SU-DHL-6 (cell line): Measurements from ENCODE around the gene TPPP3.

Source experiments
- H2AFZ ChIP-seq: fragments of 200-600 bp; sonication (generic); 2 replicates; pipeline ENCODE4 v1.6.1; 2014; ENCODE audit warnings: low read depth, mild to moderate bottlenecking, moderate library complexity, mixed read lengths, antibody characterized with exemption, low read length; ENCODE audit not compliant: severe bottlenecking
- H3F3A ChIP-seq: fragments of 200-600 bp; shearing (Covaris generic); 2 replicates; pipeline ENCODE4 v1.6.0; 2016; ENCODE audit warnings: antibody characterized with exemption, mild to moderate bottlenecking; ENCODE audit not compliant: insufficient read depth
- H3K27ac ChIP-seq: fragments of 200-600 bp; sonication (generic); 2 replicates; pipeline ENCODE4 v1.5.1; 2016; ENCODE audit warnings: low read depth, mild to moderate bottlenecking, low read length, moderate library complexity, mixed read lengths
- H3K27me3 ChIP-seq: fragments of 200-600 bp; sonication (generic), shearing (Covaris generic); 2 replicates; pipeline ENCODE4 v1.6.0; 2014; ENCODE audit warnings: mild to moderate bottlenecking, low read length
- H3K36me3 ChIP-seq: fragments of 200-600 bp; sonication (generic); 2 replicates; pipeline ENCODE4 v1.6.1; 2014; ENCODE audit warnings: mild to moderate bottlenecking, low read length, mixed read lengths
- H3K4me2 ChIP-seq: fragments of 300-600, 200-600 bp; shearing (Covaris generic), sonication (generic); 2 replicates; pipeline ENCODE4 v1.6.0; 2014; ENCODE audit warnings: low read length, low read depth, mild to moderate bottlenecking; ENCODE audit not compliant: poor library complexity, severe bottlenecking
- H3K4me3 ChIP-seq: fragments of 200-600 bp; sonication (generic); 2 replicates; pipeline ENCODE4 v1.5.1; 2014; ENCODE audit warnings: antibody characterized with exemption, low read length, mild to moderate bottlenecking, mixed read lengths; ENCODE audit not compliant: insufficient read depth, poor library complexity, severe bottlenecking
- H3K79me2 ChIP-seq: fragments of 200-600 bp; sonication (generic); 2 replicates; pipeline ENCODE4 v1.6.1; 2014; ENCODE audit warnings: mild to moderate bottlenecking, low read length, moderate library complexity; ENCODE audit not compliant: insufficient read depth
- H3K9ac ChIP-seq: fragments of 200-600 bp; sonication (generic); 2 replicates; pipeline ENCODE4 v1.7.0; 2014; ENCODE audit warnings: mild to moderate bottlenecking, low read length
- H3K9me2 ChIP-seq: fragments of 200-600 bp; sonication (generic); replicated peaks from 2 replicates; pipeline ENCODE4 v1.6.1; 2014; ENCODE audit warnings: low read length; ENCODE audit not compliant: insufficient read depth
- H3K9me3 ChIP-seq: fragments of 200-600 bp; sonication (generic); 2 replicates; pipeline ENCODE4 v1.6.1; 2014; ENCODE audit warnings: low read length, mixed read lengths; ENCODE audit not compliant: insufficient read depth
- H4K20me1 ChIP-seq: fragments of 200-600 bp; sonication (generic); 2 replicates; pipeline ENCODE4 v1.6.1; 2014; ENCODE audit warnings: low read depth, mild to moderate bottlenecking, antibody characterized with exemption, low read length, moderate library complexity, mixed read lengths
- EZH2phosphoT487 ChIP-seq: fragments of 200-600 bp; sonication (generic), shearing (Covaris generic); conservative IDR thresholded peaks from 2 replicates; pipeline ENCODE4 v1.6.1; 2018; ENCODE audit warnings: mild to moderate bottlenecking, antibody characterized with exemption, low read length, moderate library complexity, mixed read lengths
- TF ChIP-seq, protein P1 (sequence below): fragments of 200-600 bp; sonication (generic); IDR thresholded peaks from one replicate; pipeline ENCODE4 v1.5.1; 2017; ENCODE audit warnings: antibody characterized with exemption, mild to moderate bottlenecking, low read length, moderate library complexity; ENCODE audit not compliant: insufficient read depth, poor library complexity, severe bottlenecking

TPPP3 gene

DNA sequence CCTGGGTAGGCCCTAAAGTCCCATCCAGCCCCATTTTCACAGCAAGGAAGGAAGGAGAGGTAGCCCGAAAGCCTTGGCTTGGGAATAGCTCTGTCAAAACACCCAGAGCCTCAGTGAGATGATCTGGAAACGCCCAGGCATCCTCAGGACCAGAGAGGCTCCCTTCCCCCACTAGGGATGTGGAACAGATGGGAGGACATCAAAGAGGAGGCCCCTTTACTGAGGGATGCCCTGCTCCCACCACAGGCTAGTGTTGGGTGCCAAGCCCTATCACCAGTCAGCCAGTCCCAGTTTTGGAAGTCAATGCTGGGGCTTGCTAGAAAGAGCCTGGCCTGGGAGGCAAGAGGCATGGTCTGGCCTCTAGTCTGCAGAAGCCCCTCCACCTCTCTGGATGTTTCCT, 4.7 kb downstream of the TPPP3 start:
- H2AFZ ChIP-seq: no peak overlapping the region
- no peaks in the 10 kb centered on the region for H3K9me3 ChIP-seq
- no peak overlapping the region for H3K27ac ChIP-seq
- H3K9me2 ChIP-seq: no peaks in the 10 kb centered on the region
- TF ChIP-seq, protein P1, sequence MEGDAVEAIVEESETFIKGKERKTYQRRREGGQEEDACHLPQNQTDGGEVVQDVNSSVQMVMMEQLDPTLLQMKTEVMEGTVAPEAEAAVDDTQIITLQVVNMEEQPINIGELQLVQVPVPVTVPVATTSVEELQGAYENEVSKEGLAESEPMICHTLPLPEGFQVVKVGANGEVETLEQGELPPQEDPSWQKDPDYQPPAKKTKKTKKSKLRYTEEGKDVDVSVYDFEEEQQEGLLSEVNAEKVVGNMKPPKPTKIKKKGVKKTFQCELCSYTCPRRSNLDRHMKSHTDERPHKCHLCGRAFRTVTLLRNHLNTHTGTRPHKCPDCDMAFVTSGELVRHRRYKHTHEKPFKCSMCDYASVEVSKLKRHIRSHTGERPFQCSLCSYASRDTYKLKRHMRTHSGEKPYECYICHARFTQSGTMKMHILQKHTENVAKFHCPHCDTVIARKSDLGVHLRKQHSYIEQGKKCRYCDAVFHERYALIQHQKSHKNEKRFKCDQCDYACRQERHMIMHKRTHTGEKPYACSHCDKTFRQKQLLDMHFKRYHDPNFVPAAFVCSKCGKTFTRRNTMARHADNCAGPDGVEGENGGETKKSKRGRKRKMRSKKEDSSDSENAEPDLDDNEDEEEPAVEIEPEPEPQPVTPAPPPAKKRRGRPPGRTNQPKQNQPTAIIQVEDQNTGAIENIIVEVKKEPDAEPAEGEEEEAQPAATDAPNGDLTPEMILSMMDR: no peak
- no peak for TF ChIP-seq EZH2phosphoT487
- no peaks in the 10 kb centered on the region for H4K20me1 ChIP-seq
- no peaks in the 10 kb centered on the region for H3K36me3 ChIP-seq
- H3K4me3 ChIP-seq: no peak overlapping the region
- H3K9ac ChIP-seq: no peak overlapping the region
- H3K79me2 ChIP-seq: no peaks in the 10 kb centered on the region
- H3K27me3 ChIP-seq: no peaks in the 10 kb centered on the region
- no peak overlapping the region for H3K4me2 ChIP-seq
- no peaks in the 10 kb centered on the region for H3F3A ChIP-seq

DNA sequence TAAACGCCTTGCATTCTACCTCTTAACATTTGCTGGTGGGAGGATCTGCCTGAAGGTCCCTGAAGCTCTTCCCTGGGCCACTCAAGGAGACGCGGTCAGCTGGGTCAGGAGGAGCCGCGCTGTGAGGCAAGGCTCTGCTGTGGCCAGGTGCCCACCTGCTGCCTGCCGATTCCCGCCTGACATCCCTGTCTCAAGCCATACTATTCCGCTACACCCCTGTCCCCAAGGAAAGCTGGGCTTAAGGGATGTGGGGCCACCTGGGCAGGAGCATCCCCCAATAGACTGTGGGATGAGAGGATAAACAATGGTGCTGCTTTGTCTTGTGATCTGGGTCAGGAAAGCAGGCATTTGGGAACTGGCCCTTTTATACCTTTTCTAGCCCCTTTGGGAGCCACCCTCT, 5.1 kb downstream of the TPPP3 start:
- Histone ChIP-seq H3K9ac (no peak overlapping the region), H3K79me2 (no peaks in the 10 kb centered on the region), H3K27ac (no peak overlapping the region), H3K9me2 (no peaks in the 10 kb centered on the region), H3K27me3 (no peaks in the 10 kb centered on the region), H2AFZ (no peak overlapping the region), H3K9me3 (no peaks in the 10 kb centered on the region), H3F3A (no peaks in the 10 kb centered on the region), H4K20me1 (no peaks in the 10 kb centered on the region), H3K4me2 (no peak overlapping the region), H3K4me3 (no peak overlapping the region), H3K36me3 (no peaks in the 10 kb centered on the region)
- no peak for TF ChIP-seq EZH2phosphoT487

DNA sequence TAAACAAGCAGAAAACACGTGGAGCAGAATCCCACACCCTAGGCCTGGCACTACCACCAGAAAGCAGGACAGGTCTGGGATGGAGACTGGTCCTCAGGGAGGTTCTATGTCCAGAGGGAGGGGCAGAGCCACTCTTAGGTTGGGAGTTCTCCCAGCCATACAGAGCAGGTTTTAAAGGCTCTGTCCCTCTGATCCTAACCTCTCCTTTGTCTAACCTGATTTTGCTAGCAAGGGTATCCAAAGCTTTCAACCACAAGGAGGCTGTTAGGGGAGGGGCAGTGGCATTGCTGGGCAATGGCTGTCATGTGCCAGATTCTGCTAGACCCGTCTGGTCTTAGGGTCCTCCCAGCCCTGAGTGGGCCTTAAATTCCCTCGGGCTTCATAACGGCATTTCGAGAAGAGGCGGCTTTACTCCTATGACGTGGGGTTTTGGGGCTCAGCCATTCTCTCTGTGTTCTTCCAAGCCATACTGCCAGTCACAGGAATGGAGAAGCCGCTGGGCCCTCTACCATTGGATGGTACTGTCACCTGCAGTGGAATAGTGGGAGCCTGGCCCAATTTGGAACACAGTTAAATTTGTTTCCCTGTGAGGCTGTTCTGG, 5.7 kb downstream of the TPPP3 start:
- H3K4me3 ChIP-seq: no peak overlapping the region
- H3K27ac ChIP-seq: no peak overlapping the region
- H2AFZ ChIP-seq: no peak overlapping the region
- no peak for TF ChIP-seq EZH2phosphoT487
- TF ChIP-seq, protein P1: no peak
- no peaks in the 10 kb centered on the region for H3K9me3 ChIP-seq
- no peaks in the 10 kb centered on the region for H4K20me1 ChIP-seq
- no peaks in the 10 kb centered on the region for H3K27me3 ChIP-seq
- H3K9ac ChIP-seq: no peak overlapping the region
- H3K9me2 ChIP-seq: no peaks in the 10 kb centered on the region
- H3K79me2 ChIP-seq: no peaks in the 10 kb centered on the region
- H3F3A ChIP-seq: no peaks in the 10 kb centered on the region
- no peak overlapping the region for H3K4me2 ChIP-seq
- H3K36me3 ChIP-seq: no peaks in the 10 kb centered on the region

DNA sequence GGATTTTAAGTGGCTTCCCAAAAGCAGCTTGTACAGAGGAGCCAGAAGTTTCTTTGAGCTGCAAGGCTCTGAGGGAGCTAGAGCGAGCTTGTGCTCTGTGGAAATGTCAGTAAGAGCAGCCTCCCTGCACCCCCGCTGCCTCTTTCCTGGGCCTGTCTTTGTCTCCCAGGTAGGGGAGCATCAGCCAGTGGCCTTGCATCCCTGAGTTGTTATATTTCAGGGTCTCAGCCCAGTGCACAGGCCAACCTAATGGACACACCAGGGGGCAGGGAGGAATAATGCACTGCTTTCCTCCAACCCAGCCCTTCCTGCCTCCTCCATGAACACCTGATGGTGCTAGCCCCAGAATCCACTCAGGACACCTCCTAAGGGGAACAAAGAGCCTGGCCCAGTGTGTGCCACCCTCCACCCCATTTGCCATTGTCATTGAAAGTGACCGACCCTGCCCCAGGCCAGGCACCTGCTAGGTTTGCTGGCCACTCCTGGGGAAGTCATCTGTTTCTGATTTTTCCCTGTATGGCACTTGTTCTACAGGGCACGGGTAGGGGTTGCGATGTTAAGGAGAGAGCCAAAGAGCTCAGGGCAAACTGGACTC, 6.3 kb downstream of the TPPP3 start:
- Histone ChIP-seq H3K9me2 (no peaks in the 10 kb centered on the region), H3K27ac (no peak overlapping the region), H3K4me3 (no peak overlapping the region), H3K36me3 (no peaks in the 10 kb centered on the region), H3K79me2 (no peaks in the 10 kb centered on the region), H3K27me3 (no peaks in the 10 kb centered on the region), H4K20me1 (no peaks in the 10 kb centered on the region), H3K9ac (no peak overlapping the region), H3K4me2 (no peak overlapping the region), H3F3A (no peaks in the 10 kb centered on the region), H3K9me3 (no peaks in the 10 kb centered on the region), H2AFZ (no peak overlapping the region)
- TF ChIP-seq EZH2phosphoT487: no peak
- TF ChIP-seq, protein P1: no peak
